HG03175 (cell line): Measurements from ENCODE around the gene OR13J1.

Experiments
- ATAC-seq: cut with Tn5 transposase; IDR thresholded peaks from one replicate; pipeline ENCODE4 v1.9.1; 2021; ENCODE audit warnings: mild to moderate bottlenecking, moderate library complexity; ENCODE audit not compliant: unreplicated experiment

The OR13J1 gene

GRCh38 chr9:35835216-35835632, 35.0 kb downstream of the OR13J1 start:
- ATAC-seq: no peak

GRCh38 chr9:35834260-35835215, 35.7 kb downstream of the OR13J1 start:
- no peak for ATAC-seq

DNA sequence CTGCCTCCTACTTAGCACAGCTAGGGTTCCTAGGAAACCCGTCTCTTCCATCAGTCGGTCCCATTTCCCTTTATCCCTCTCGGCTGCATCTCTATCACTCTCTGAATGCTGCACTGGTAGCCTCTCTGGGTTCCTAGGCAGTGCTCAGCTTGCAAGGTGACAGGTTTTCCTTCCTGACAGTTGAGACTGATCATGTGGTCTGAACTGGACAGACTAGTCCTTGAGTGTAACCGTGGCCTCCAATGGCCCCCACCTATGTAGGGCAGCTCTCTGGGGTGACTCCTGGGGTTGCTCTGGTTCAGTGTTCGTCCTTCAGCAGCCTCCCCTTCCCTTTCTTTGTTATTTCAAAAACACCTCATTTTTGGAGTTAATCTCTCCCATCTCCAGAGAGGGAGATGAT, 37.4 kb downstream of the OR13J1 start:
- ATAC-seq: no peak

DNA sequence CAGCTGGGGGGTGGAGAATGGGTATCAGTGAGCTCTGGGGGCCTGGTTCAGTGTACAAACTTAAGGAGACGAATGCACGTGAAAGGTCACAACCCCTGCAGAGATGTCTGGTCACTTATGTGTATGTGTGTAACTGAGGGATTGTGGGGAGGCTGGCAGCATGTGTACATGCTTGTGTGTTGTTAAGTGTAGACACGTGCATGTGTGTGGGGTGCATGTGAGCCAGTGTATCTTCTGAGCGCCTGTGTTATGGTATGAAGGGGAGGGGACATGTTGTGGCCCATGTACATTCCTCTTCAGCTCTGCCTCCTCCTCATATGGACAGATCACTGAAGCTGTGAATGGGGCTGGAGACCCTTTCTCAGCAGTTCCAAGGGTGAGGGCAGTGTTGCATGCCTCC, 39.2 kb downstream of the OR13J1 start:
- no peak for ATAC-seq

GRCh38 chr9:35829764-35830096, 40.5 kb downstream of the OR13J1 start:
- no peak for ATAC-seq

- ATAC-seq: peak; percentile 84
These were observed 41.0 kb downstream of the OR13J1 start, which contains the start of gene TMEM8B for GRCh38 chr9:35829084-35829763. Gene TMEM8B (plus strand): TSS chr9:35829228. CDS start chr9:35829448, 220 bp downstream.

DNA sequence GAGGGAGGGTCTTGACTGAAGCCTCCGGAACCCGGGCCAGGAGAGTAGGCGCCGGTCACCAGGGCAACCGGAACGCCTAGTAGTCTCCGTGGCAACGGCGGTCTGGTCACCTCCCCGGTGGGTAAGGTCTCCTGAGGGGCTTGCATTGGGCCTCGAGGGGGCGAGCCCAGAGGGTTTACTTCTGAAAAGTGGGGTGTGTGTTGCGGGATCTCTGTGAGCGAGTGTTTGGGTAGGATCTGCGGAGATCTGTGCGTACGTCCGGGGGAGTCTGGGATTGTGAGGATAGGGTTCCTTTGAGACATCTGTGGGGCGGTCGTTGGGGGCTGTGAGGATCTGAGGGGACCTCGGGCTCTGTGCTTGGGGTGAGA, 41.5 kb downstream of the OR13J1 start, which contains the start of gene FAM221B:
TSS of gene FAM221B (minus strand) at position 17 of the 368 bp plus-strand sequence. CDS start 2,571 bp downstream, outside the sequence.
- ATAC-seq: no peak

GRCh38 chr9:35827486-35827885, 42.7 kb downstream of the OR13J1 start:
- no peak for ATAC-seq

- ATAC-seq: peak; percentile 59
These were observed 44.0 kb downstream of the OR13J1 start for GRCh38 chr9:35826071-35826701.

DNA sequence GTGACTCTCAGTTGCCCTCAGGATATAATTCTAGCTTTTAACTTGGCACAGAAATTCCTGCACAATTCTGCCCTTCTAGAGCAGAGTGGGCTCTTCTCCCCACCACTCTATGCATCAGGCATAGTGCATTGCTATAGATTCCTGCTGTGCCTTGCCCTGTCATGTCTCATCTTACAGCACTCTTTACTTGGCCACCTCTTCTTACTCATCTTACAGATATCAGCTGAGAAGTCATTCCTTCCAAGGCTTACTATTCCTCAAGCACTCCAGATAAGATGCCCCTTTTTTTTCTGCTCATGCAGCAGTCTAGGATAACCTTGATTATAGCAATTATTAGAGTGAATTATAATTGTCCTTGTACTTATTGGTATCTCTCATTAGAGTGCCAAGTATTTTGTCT, 47.3 kb downstream of the OR13J1 start:
- ATAC-seq: no peak

- ATAC-seq: no peak
These were observed 50.1 kb downstream of the OR13J1 start for GRCh38 chr9:35820076-35820475.
